Astrocyte (in vitro differentiated cells and primary cell): ENCODE measurements around the gene PRSS12.

Source experiments
- CTCF ChIP-seq: IDR thresholded peaks from 2 replicates; pipeline ENCODE4 v1.5.1; 2011; ENCODE audit warnings: low read depth, mild to moderate bottlenecking, inconsistent platforms, low read length, moderate library complexity; ENCODE audit not compliant: insufficient read depth
- EZH2 ChIP-seq: IDR thresholded peaks from 2 replicates; pipeline ENCODE4 v1.6.1; 2012; ENCODE audit warnings: mild to moderate bottlenecking, low read length, inconsistent platforms; ENCODE audit not compliant: insufficient read depth

GRCh38 chr4:118279920-118280432 is 72.8 kb downstream of the PRSS12 start:
- no peak for TF ChIP-seq CTCF
- no peak for TF ChIP-seq EZH2
